Activated B cell treated with CpG ODN at 0.5 μM for 24 hours (primary cell): Measurements from ENCODE around the gene STARD10. TPM values are rescaled to one million over a fixed set of nuclear protein-coding genes. Genes with fewer than 3 reads are reported as not detected.

ENCODE experiments used
- ATAC-seq: fragments of 200-7000 bp; cut with Tn5 transposase; one replicate; pipeline ENCODE4 v1.10.0; 2021; ENCODE audit warnings: low read depth, mild to moderate bottlenecking, moderate library complexity
- CTCF ChIA-PET: fragments of 350-600 bp; sonication (Branson Sonifier 250); formaldehyde crosslinking; loops from one replicate; lab custom pipeline; 2021; ENCODE audit warnings: antibody characterized with exemption; lab: Charles Lee
- POLR2A ChIA-PET: fragments of 350-600 bp; sonication (Branson Sonifier 250); formaldehyde crosslinking; loops from one replicate; lab custom pipeline; 2021; ENCODE audit warnings: antibody characterized with exemption; lab: Charles Lee
- DNase-seq: peaks from one replicate; pipeline ENCODE4 v3.0.0; 2022
- H3K27ac Mint-ChIP-seq: one replicate; pipeline ENCODE4 v1.8.0; 2020; ENCODE audit warnings: mixed read lengths
- H3K27me3 Mint-ChIP-seq: one replicate; pipeline ENCODE4 v1.8.0; 2021; ENCODE audit warnings: mixed read lengths
- H3K36me3 Mint-ChIP-seq: one replicate; pipeline ENCODE4 v1.8.0; 2021; ENCODE audit warnings: low read depth, mixed read lengths
- H3K4me1 Mint-ChIP-seq: one replicate; pipeline ENCODE4 v1.8.0; 2021; ENCODE audit warnings: mixed read lengths
- H3K4me3 Mint-ChIP-seq: one replicate; pipeline ENCODE4 v1.8.0; 2020; ENCODE audit warnings: mild to moderate bottlenecking, mixed read lengths
- H3K9me3 Mint-ChIP-seq: one replicate; pipeline ENCODE4 v1.8.0; 2020; ENCODE audit warnings: mixed read lengths
- CTCF ChIP-seq: fragments of 200-600 bp; IDR thresholded peaks from one replicate; pipeline ENCODE4 v1.8.0; 2022; ENCODE audit warnings: antibody characterized with exemption, mild to moderate bottlenecking
- intact Hi-C: fragments of 100-400 bp; cut with micrococcal nuclease; formaldehyde crosslinking; loops from one replicate; pipeline ENCODE4 v1.15.1; 2024
- total RNA-seq: library from RNA; stranded (reverse); gene quantifications from 2 replicates; pipeline ENCODE4 v1.2.3, GENCODE V29; 2022

Gene STARD10
- total RNA-seq, 1 donor from 2014 or later, result 42.6 TPM

- TF ChIP-seq CTCF, result no peak
- Mint-ChIP-seq H3K9me3 (no peaks in the 10 kb centered on the region), H3K4me3 (no peak overlapping the region), H3K27me3 (no peaks in the 10 kb centered on the region), H3K36me3 (peaks cover 95% of the 10 kb centered on the region), H3K27ac (peak overlapping the region; percentile 10), H3K4me1 (peaks cover 4% of the 10 kb centered on the region)
- intact Hi-C loops, result no loop called here
- no peak for ATAC-seq
- DNase-seq, result no peak
- POLR2A ChIA-PET, result interaction anchor here (0.6 to 0.8 kb wide), 2 partner anchors 115 to 336 kb away, joined by 3 read pairs; no protein-coding TSS in a partner anchor
- CTCF ChIA-PET, result interaction anchor here (1.2 kb wide), 1 partner anchor 302 kb away, joined by 3 read pairs; the partner anchor contains the start of gene FCHSD2
Measured at GRCh38 chr11:72840780-72841179, 46.9 kb upstream of the STARD10 start.

GRCh38 chr11:72838691-72839305 lies 45.0 kb upstream of the STARD10 start:
- Mint-ChIP-seq H3K4me3 (no peak overlapping the region), H3K4me1 (no peaks in the 10 kb centered on the region), H3K36me3 (peaks cover 96% of the 10 kb centered on the region), H3K27me3 (no peaks in the 10 kb centered on the region), H3K27ac (peak overlapping the region; percentile 42), H3K9me3 (no peaks in the 10 kb centered on the region)
- no peak for DNase-seq
- no peak for ATAC-seq
- no peak for TF ChIP-seq CTCF
- ChIA-PET POLR2A (no interaction called here), CTCF (no interaction called here)
- intact Hi-C loops, result no loop called here

- Mint-ChIP-seq H3K36me3 (peaks cover 90% of the 10 kb centered on the region), H3K27me3 (no peaks in the 10 kb centered on the region), H3K27ac (peak overlapping the region; percentile 46), H3K9me3 (no peaks in the 10 kb centered on the region), H3K4me1 (peaks cover 4% of the 10 kb centered on the region), H3K4me3 (no peak overlapping the region)
- intact Hi-C loops, result no loop called here
- TF ChIP-seq CTCF, result no peak
- DNase-seq (no peak), ATAC-seq (no peak)
- CTCF ChIA-PET, result interaction anchor here (3.5 kb wide), 1 partner anchor 341 kb away, joined by 15 read pairs; no protein-coding TSS in a partner anchor
- POLR2A ChIA-PET, result interaction anchor here (0.7 kb wide), 3 partner anchors 85 to 322 kb away, joined by 5 to 7 read pairs (median 5); no protein-coding TSS in a partner anchor
Measured at GRCh38 chr11:72836111-72836510, 42.3 kb upstream of the STARD10 start.

GRCh38 chr11:72834905-72835304 lies 41.1 kb upstream of the STARD10 start:
- ChIA-PET POLR2A (interaction anchor here (1.0 kb wide), 1 partner anchor 308 kb away, joined by 3 read pairs; the partner anchor contains the start of gene FCHSD2), CTCF (interaction anchor here (3.5 kb wide), 1 partner anchor 343 kb away, joined by 15 read pairs; no protein-coding TSS in a partner anchor)
- DNase-seq, result no peak
- peak overlapping the region; percentile 75 for H3K27ac Mint-ChIP-seq
- TF ChIP-seq CTCF, result no peak
- intact Hi-C loops, result no loop called here
- no peaks in the 10 kb centered on the region for H3K9me3 Mint-ChIP-seq
- ATAC-seq, result no peak
- peaks cover 4% of the 10 kb centered on the region for H3K4me1 Mint-ChIP-seq
- H3K4me3 Mint-ChIP-seq, result no peak overlapping the region
- peaks cover 88% of the 10 kb centered on the region for H3K36me3 Mint-ChIP-seq
- H3K27me3 Mint-ChIP-seq, result no peaks in the 10 kb centered on the region

GRCh38 chr11:72833811-72834493 lies 40.1 kb upstream of the STARD10 start:
- peaks cover 4% of the 10 kb centered on the region for H3K4me1 Mint-ChIP-seq
- no peak for DNase-seq
- intact Hi-C loops, result no loop called here
- peaks cover 86% of the 10 kb centered on the region for H3K36me3 Mint-ChIP-seq
- ChIA-PET CTCF (interaction anchor here (1.1 to 3.5 kb wide), 4 partner anchors 10 to 343 kb away, joined by 3 to 18 read pairs (median 9); no protein-coding TSS in a partner anchor), POLR2A (interaction anchor here (2.8 kb wide), 1 partner anchor 11 kb away, joined by 7 read pairs; no protein-coding TSS in a partner anchor)
- H3K27ac Mint-ChIP-seq, result peak overlapping the region; percentile 75
- ATAC-seq, result no peak
- no peaks in the 10 kb centered on the region for H3K27me3 Mint-ChIP-seq
- TF ChIP-seq CTCF, result no peak
- no peaks in the 10 kb centered on the region for H3K9me3 Mint-ChIP-seq
- H3K4me3 Mint-ChIP-seq, result no peak overlapping the region
